HG02885 (cell line): ENCODE measurements around the gene CCDC15.
"Not testable (repeated sequence)": the region's sequence is repeated elsewhere in the genome, so short reads cannot be mapped to it uniquely, and the experiment has no call there.

Experiments used
- ATAC-seq: cut with Tn5 transposase; IDR thresholded peaks from one replicate; pipeline ENCODE4 v1.9.1; 2021; ENCODE audit warnings: mild to moderate bottlenecking; ENCODE audit not compliant: unreplicated experiment, poor library complexity

CCDC15 gene

DNA sequence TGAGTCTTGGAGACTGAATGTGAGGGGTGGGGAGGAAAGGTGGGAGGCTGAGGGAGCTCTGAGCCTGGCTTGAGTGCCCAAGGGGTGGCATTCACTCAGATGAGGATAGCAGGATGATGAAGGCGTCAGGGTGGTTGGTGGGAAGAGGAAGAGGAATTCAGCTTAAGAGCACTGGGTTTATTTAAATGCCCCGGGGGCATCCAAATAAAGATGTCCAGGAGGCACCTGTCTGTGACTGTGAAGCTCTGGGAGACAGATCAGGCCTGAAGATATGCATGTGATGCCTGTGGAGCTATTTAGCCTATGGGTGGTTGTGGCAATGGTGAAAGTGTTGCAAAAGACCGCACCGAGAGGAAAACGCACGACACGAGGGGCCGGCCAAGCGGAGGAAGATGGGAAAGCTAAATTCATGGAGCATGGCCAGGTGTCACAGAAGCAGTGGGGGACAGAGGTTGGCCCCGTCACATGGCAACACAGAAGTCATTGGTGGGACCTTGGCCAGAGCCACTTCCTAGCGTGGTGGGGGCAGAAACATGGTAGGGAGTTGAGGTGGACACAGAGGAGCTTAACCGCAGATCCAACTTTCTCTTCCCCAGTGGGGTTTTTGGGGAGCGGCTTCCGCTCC, 124.6 kb downstream of the CCDC15 start:
- no peak for ATAC-seq

DNA sequence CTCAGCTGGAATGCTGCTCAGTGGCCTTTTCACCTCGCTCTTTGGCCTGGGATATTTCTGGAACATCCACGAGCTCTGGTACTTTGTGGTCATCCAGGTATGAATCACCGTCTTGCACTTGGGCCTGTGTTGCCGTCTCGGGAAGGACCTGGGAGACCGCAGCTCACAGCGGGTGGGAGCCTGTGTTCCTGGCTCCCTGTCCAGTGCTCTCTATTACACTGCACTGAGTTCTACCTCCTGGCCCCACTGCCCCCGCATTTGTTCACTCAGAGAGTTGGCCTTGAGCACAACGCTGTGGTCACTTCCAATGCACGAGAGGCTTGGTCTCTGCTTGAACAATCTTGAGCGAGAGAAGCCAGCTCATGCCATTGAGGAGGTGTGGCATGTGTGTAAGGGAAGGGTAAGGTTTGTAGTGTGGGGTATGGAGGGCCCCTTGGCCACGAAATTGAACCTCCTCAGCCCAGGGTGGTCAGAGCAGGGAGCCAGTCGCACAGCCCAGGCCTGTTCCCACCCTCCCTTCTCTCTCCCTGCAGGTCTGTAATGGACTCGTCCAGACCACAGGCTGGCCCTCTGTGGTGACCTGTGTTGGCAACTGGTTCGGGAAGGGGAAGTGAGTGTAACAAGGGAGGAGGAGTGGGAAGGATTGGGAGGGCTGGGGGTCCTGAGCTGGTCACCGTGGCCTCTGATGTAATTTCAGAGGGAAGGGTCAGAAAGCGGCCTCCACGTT, 125.3 kb downstream of the CCDC15 start:
- no peak for ATAC-seq

GRCh38 chr11:125079878-125080530, 126.0 kb downstream of the CCDC15 start:
- ATAC-seq: no peak

- ATAC-seq: no peak
Observed at GRCh38 chr11:125080531-125080911, 126.5 kb downstream of the CCDC15 start.

GRCh38 chr11:125081098-125081798, 127.2 kb downstream of the CCDC15 start:
- ATAC-seq: no peak

GRCh38 chr11:125082040-125082439, 128.0 kb downstream of the CCDC15 start:
- no peak for ATAC-seq

GRCh38 chr11:125082611-125083311, 128.8 kb downstream of the CCDC15 start:
- ATAC-seq: no peak

- no peak for ATAC-seq
Observed at GRCh38 chr11:125083312-125084056, 129.5 kb downstream of the CCDC15 start.

DNA sequence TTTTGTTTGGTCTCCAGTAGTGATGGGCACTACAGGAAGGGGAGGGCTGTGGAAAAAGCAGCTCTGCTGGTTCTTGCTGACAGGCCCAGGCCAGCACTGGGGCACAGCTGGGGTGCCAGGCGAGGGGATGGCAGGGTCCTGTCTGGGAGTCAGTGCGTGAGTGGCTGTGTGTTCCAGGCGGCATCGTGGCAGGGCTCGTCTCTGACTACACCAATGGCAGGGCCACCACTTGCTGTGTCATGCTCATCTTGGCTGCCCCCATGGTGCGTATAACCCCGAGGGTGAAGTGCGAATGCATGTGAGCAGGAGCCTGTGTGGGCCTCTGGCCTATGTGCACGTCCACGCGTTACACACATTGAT, 130.0 kb downstream of the CCDC15 start:
- ATAC-seq: no peak

DNA sequence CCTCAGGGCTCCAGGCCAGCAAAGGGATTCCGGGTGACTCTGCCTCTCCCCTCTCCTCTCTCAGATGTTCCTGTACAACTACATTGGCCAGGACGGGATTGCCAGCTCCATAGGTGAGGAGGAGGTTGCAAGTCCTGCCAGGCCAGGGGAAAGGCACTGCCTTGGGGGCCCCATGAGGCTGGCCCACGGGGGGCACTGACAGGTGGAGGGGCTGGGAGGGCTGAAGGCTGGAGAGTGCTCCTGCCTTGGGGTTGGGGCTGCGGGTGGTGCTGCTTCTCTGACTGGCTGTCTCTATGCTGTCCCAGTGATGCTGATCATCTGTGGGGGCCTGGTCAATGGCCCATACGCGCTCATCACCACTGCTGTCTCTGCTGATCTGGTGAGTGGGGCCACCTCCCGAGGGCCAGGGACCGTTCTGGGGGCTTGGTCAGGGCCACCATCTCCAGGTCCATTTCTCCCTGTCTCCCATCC, 130.8 kb downstream of the CCDC15 start:
- ATAC-seq: no peak

- no peak for ATAC-seq
Observed at GRCh38 chr11:125085301-125086081, 131.5 kb downstream of the CCDC15 start.

- no peak for ATAC-seq
Observed at GRCh38 chr11:125086633-125087296, 132.8 kb downstream of the CCDC15 start.

- ATAC-seq: no peak
Observed at GRCh38 chr11:125088123-125088522, 134.1 kb downstream of the CCDC15 start.

DNA sequence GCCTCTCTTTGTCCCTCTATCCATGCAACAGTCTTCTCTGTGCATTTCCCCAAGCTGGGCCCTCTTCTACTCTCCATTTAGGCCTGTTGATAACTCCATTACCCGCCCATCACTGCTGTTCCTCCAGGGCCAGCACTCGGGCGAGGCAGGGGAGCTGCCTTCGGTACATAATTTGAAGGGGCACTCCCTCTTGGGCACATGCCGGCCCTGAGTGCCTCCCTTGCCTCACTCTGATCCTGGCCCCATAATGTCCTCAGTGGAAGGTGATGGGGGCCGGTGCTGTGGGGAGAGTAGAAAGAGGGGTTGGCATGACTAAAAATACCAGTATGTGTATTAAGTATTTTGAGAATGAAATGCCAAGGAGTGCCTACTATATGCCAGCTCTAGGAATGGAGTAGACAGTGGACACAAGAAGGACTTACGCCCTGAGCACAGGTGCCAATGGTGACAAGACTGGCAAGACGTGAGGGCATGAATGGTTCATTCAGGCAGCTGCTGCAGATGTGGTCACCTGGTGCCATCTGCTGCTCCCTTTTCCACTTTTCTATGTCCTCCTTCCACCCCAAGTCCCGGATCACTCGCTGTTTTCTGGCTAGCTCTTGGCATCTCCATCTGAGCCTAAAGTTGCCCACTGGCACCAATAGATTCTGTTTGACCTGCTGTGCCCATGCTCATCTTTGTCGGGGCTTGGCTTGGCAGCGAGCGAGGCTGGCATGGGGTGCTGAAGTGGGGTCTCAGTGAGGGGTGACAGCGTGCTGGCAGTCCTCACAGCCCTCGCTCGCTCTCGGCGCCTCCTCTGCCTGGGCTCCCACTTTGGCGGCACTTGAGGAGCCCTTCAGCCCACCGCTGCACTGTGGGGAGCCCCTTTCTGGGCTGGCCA, 134.8 kb downstream of the CCDC15 start:
- ATAC-seq: no peak

- ATAC-seq: not testable (repeated sequence)
Observed at GRCh38 chr11:125089481-125089880, 135.5 kb downstream of the CCDC15 start.

GRCh38 chr11:125090151-125090550, 136.1 kb downstream of the CCDC15 start:
- not testable (repeated sequence) for ATAC-seq

- ATAC-seq: peak; percentile 11
Observed at GRCh38 chr11:125090816-125091215, 136.8 kb downstream of the CCDC15 start.
